AG04450 (cell line): Measurements from ENCODE around the gene EBP. TPM values are rescaled to one million over a fixed set of nuclear protein-coding genes. Genes with fewer than 3 reads are reported as not detected.

Source experiments
- CTCF ChIA-PET: fragments of 300-600, 350-600 bp; formaldehyde crosslinking; extraction: SDS; loops from one replicate; lab custom pipeline; 2022; ENCODE audit warnings: antibody characterized with exemption, inconsistent platforms; lab: Charles Lee
- POLR2A ChIA-PET: fragments of 350-600 bp; formaldehyde crosslinking; extraction: SDS; loops from one replicate; lab custom pipeline; 2021; ENCODE audit warnings: antibody characterized with exemption, inconsistent platforms; lab: Yijun Ruan, JAX
- DNase-seq: peaks from one replicate; pipeline ENCODE4 v3.0.0-alpha.2; 2011; ENCODE audit warnings: low read depth, low spot score
- H3K27ac ChIP-seq: one replicate; pipeline ENCODE4 v1.5.1; 2012; ENCODE audit warnings: low read depth, low read length, control low read depth
- H3K27me3 ChIP-seq: one replicate; pipeline ENCODE4 v1.6.0; 2012; ENCODE audit warnings: low read length; ENCODE audit not compliant: control insufficient read depth, insufficient read depth
- H3K4me3 ChIP-seq: 2 replicates; pipeline ENCODE4 v1.5.1; 2011; ENCODE audit warnings: mild to moderate bottlenecking, low read depth, low read length, control low read depth
- H3K9me3 ChIP-seq: 2 replicates; pipeline ENCODE4 v1.5.1; 2012; ENCODE audit warnings: low read length; ENCODE audit not compliant: control insufficient read depth, insufficient read depth
- CTCF ChIP-seq: IDR thresholded peaks from 2 replicates; pipeline ENCODE4 v1.5.1; 2011; ENCODE audit warnings: low read depth, low read length, control low read depth, inconsistent platforms
- polyA plus RNA-seq: library from polyadenylated mRNA; depleted of rRNA; stranded (reverse); fragments of >200 nt; gene quantifications from 2 replicates; pipeline ENCODE4 v1.2.3, GENCODE V29; 2011

Gene EBP
- polyA plus RNA-seq, 1 experiment = 19.8 TPM

GRCh38 chrX:48487362-48487798 lies 34.2 kb upstream of the EBP start:
- ChIA-PET POLR2A (interaction anchor here (0.6 kb wide), 1 partner anchor 83 kb away, joined by 5 read pairs; no protein-coding TSS in a partner anchor), CTCF (interaction anchor here (0.7 kb wide), 1 partner anchor 10 kb away, joined by 3 read pairs; no protein-coding TSS in a partner anchor)
- no peaks in the 10 kb centered on the region for H3K27me3 ChIP-seq

GRCh38 chrX:48488034-48488433 lies 33.6 kb upstream of the EBP start:
- Histone ChIP-seq H3K27ac (peak overlapping the region; percentile 31), H3K9me3 (no peaks in the 10 kb centered on the region), H3K27me3 (no peaks in the 10 kb centered on the region), H3K4me3 (no peak overlapping the region)
- TF ChIP-seq CTCF = no peak
- POLR2A ChIA-PET = no interaction called here
- CTCF ChIA-PET = no interaction called here
- no peak for DNase-seq

More at GRCh38 chrX:48487362-48487798, 34.2 kb upstream of the EBP start:
- Histone ChIP-seq H3K27ac (peak overlapping the region; percentile 31), H3K9me3 (no peaks in the 10 kb centered on the region), H3K4me3 (no peak overlapping the region)
- DNase-seq = peak; percentile 37
- TF ChIP-seq CTCF = no peak

GRCh38 chrX:48489296-48489695 lies 32.3 kb upstream of the EBP start:
- ChIA-PET CTCF (interaction anchor here (1.0 kb wide), 1 partner anchor 406 kb away, joined by 3 read pairs; no protein-coding TSS in a partner anchor), POLR2A (no interaction called here)
- H3K27ac ChIP-seq = no peak overlapping the region

GRCh38 chrX:48489892-48490291 lies 31.7 kb upstream of the EBP start:
- CTCF ChIA-PET = interaction anchor here (1.0 kb wide), 1 partner anchor 407 kb away, joined by 3 read pairs; no protein-coding TSS in a partner anchor
- no peak for DNase-seq
- POLR2A ChIA-PET = no interaction called here
- Histone ChIP-seq H3K9me3 (no peaks in the 10 kb centered on the region), H3K4me3 (no peak overlapping the region), H3K27me3 (no peaks in the 10 kb centered on the region), H3K27ac (no peak overlapping the region)
- TF ChIP-seq CTCF = no peak

More at GRCh38 chrX:48489296-48489695, 32.3 kb upstream of the EBP start:
- Histone ChIP-seq H3K9me3 (no peaks in the 10 kb centered on the region), H3K27me3 (no peaks in the 10 kb centered on the region), H3K4me3 (no peak overlapping the region)
- DNase-seq = no peak
- no peak for TF ChIP-seq CTCF

GRCh38 chrX:48490661-48491060 lies 30.9 kb upstream of the EBP start:
- H3K27me3 ChIP-seq = no peaks in the 10 kb centered on the region
- no peak for DNase-seq
- ChIA-PET POLR2A (no interaction called here), CTCF (no interaction called here)
- no peak overlapping the region for H3K4me3 ChIP-seq
- H3K9me3 ChIP-seq = no peaks in the 10 kb centered on the region
- no peak overlapping the region for H3K27ac ChIP-seq
- no peak for TF ChIP-seq CTCF
